ENCODE measurements around the gene CPB2. TPM values are rescaled to one million over a fixed set of nuclear protein-coding genes. Genes with fewer than 3 reads are reported as not detected.

CPB2 gene
- not detected in 2 replicates for total RNA-seq

GRCh38 chr13:46104868-46105267 is at the start of gene CPB2:
TSS of gene CPB2 (minus strand) at chr13:46105033. CDS start at chr13:46105009, 24 bp downstream.
- Mint-ChIP-seq H3K4me1 (peaks cover 9% of the 10 kb centered on the region), H3K27ac (no peak within 1 kb of the TSS), H3K27me3 (peaks cover 22% of the 10 kb centered on the region), H3K36me3 (ENCODE audit: low read depth) (no peaks in the 10 kb centered on the region), H3K4me3 (no peak within 1 kb of the TSS), H3K9me3 (no peaks in the 10 kb centered on the region)
- DNase-seq: peak; percentile 26
- intact Hi-C loops (cut with micrococcal nuclease): no loop called here

- no peak overlapping the region for H3K4me3 Mint-ChIP-seq
- peaks cover 36% of the 10 kb centered on the region for H3K4me1 Mint-ChIP-seq
- no peaks in the 10 kb centered on the region for H3K27me3 Mint-ChIP-seq
- peak overlapping the region; percentile 58 for H3K27ac Mint-ChIP-seq
- no peak for DNase-seq
- intact Hi-C loops (cut with micrococcal nuclease): no loop called here
- no peaks in the 10 kb centered on the region for H3K9me3 Mint-ChIP-seq
- peaks cover 83% of the 10 kb centered on the region for H3K36me3 Mint-ChIP-seq (ENCODE audit: low read depth)
Observed at GRCh38 chr13:46154136-46154801, 49.4 kb upstream of the CPB2 start.

- DNase-seq: no peak
- Mint-ChIP-seq H3K27me3 (no peaks in the 10 kb centered on the region), H3K4me1 (peaks cover 32% of the 10 kb centered on the region), H3K36me3 (ENCODE audit: low read depth) (peaks cover 78% of the 10 kb centered on the region), H3K9me3 (no peaks in the 10 kb centered on the region), H3K27ac (peak overlapping the region; percentile 84), H3K4me3 (no peak overlapping the region)
- intact Hi-C loops (cut with micrococcal nuclease): no loop called here
Observed at GRCh38 chr13:46152627-46153328, 47.9 kb upstream of the CPB2 start.

- no peaks in the 10 kb centered on the region for H3K9me3 Mint-ChIP-seq
- DNase-seq: no peak
- H3K4me1 Mint-ChIP-seq: peaks cover 32% of the 10 kb centered on the region
- peak overlapping the region; percentile 71 for H3K27ac Mint-ChIP-seq
- H3K27me3 Mint-ChIP-seq: no peaks in the 10 kb centered on the region
- intact Hi-C loops (cut with micrococcal nuclease): no loop called here
- H3K36me3 Mint-ChIP-seq (ENCODE audit: low read depth): peaks cover 82% of the 10 kb centered on the region
- H3K4me3 Mint-ChIP-seq: no peak overlapping the region
Observed at GRCh38 chr13:46150134-46150693, 45.4 kb upstream of the CPB2 start.

- Mint-ChIP-seq H3K27ac (peak overlapping the region; percentile 71), H3K4me1 (peaks cover 32% of the 10 kb centered on the region), H3K4me3 (no peak overlapping the region), H3K9me3 (no peaks in the 10 kb centered on the region), H3K36me3 (ENCODE audit: low read depth) (peaks cover 83% of the 10 kb centered on the region), H3K27me3 (no peaks in the 10 kb centered on the region)
- DNase-seq: no peak
- intact Hi-C loops (cut with micrococcal nuclease): loop anchor here (5.0 kb wide), 1 partner anchor 33 kb away; the partner anchor contains the start of gene LCP1
Observed at GRCh38 chr13:46149272-46150133, 44.7 kb upstream of the CPB2 start.

GRCh38 chr13:46146898-46147297 is 42.1 kb upstream of the CPB2 start:
- no peak overlapping the region for H3K27ac Mint-ChIP-seq
- H3K27me3 Mint-ChIP-seq: no peaks in the 10 kb centered on the region
- no peak for DNase-seq
- H3K36me3 Mint-ChIP-seq (ENCODE audit: low read depth): peaks cover 75% of the 10 kb centered on the region
- H3K4me3 Mint-ChIP-seq: no peak overlapping the region
- intact Hi-C loops (cut with micrococcal nuclease): loop anchor here (5.0 kb wide), 1 partner anchor 35 kb away; the partner anchor contains the start of gene LCP1
- no peaks in the 10 kb centered on the region for H3K9me3 Mint-ChIP-seq
- H3K4me1 Mint-ChIP-seq: peaks cover 17% of the 10 kb centered on the region

- no peak overlapping the region for H3K27ac Mint-ChIP-seq
- H3K4me1 Mint-ChIP-seq: peaks cover 16% of the 10 kb centered on the region
- DNase-seq: no peak
- peaks cover 74% of the 10 kb centered on the region for H3K36me3 Mint-ChIP-seq (ENCODE audit: low read depth)
- H3K9me3 Mint-ChIP-seq: no peaks in the 10 kb centered on the region
- H3K4me3 Mint-ChIP-seq: no peak overlapping the region
- intact Hi-C loops (cut with micrococcal nuclease): loop anchor here (5.0 kb wide), 1 partner anchor 36 kb away; the partner anchor contains the start of gene LCP1
- H3K27me3 Mint-ChIP-seq: no peaks in the 10 kb centered on the region
Observed at GRCh38 chr13:46145950-46146349, 41.1 kb upstream of the CPB2 start.

GRCh38 chr13:46145135-46145534 is 40.3 kb upstream of the CPB2 start:
- DNase-seq: no peak
- Mint-ChIP-seq H3K27me3 (no peaks in the 10 kb centered on the region), H3K4me3 (no peak overlapping the region), H3K36me3 (ENCODE audit: low read depth) (peaks cover 72% of the 10 kb centered on the region), H3K27ac (no peak overlapping the region), H3K4me1 (peaks cover 12% of the 10 kb centered on the region), H3K9me3 (no peaks in the 10 kb centered on the region)
- intact Hi-C loops (cut with micrococcal nuclease): loop anchor here (5.0 kb wide), 1 partner anchor 37 kb away; the partner anchor contains the start of gene LCP1

- Mint-ChIP-seq H3K9me3 (no peaks in the 10 kb centered on the region), H3K27me3 (no peaks in the 10 kb centered on the region), H3K4me1 (peaks cover 9% of the 10 kb centered on the region), H3K4me3 (no peak overlapping the region), H3K36me3 (ENCODE audit: low read depth) (peaks cover 71% of the 10 kb centered on the region), H3K27ac (peak overlapping the region; percentile 43)
- intact Hi-C loops (cut with micrococcal nuclease): no loop called here
- no peak for DNase-seq
Observed at GRCh38 chr13:46143184-46143701, 38.4 kb upstream of the CPB2 start.

- Mint-ChIP-seq H3K9me3 (no peaks in the 10 kb centered on the region), H3K27ac (no peak overlapping the region), H3K36me3 (ENCODE audit: low read depth) (peaks cover 71% of the 10 kb centered on the region), H3K27me3 (no peaks in the 10 kb centered on the region), H3K4me1 (peaks cover 10% of the 10 kb centered on the region), H3K4me3 (no peak overlapping the region)
- DNase-seq: no peak
- intact Hi-C loops (cut with micrococcal nuclease): no loop called here
Observed at GRCh38 chr13:46142776-46143175, 37.9 kb upstream of the CPB2 start.

- intact Hi-C loops (cut with micrococcal nuclease): no loop called here
- peaks cover 76% of the 10 kb centered on the region for H3K36me3 Mint-ChIP-seq (ENCODE audit: low read depth)
- H3K27me3 Mint-ChIP-seq: no peaks in the 10 kb centered on the region
- H3K4me1 Mint-ChIP-seq: peaks cover 20% of the 10 kb centered on the region
- H3K9me3 Mint-ChIP-seq: no peaks in the 10 kb centered on the region
- H3K27ac Mint-ChIP-seq: peak overlapping the region; percentile 68
- DNase-seq: no peak
- no peak overlapping the region for H3K4me3 Mint-ChIP-seq
Observed at GRCh38 chr13:46140044-46140443, 35.2 kb upstream of the CPB2 start.

GRCh38 chr13:46137627-46138317 is 32.9 kb upstream of the CPB2 start:
- Mint-ChIP-seq H3K9me3 (no peaks in the 10 kb centered on the region), H3K4me3 (no peak overlapping the region), H3K27me3 (no peaks in the 10 kb centered on the region), H3K27ac (peak overlapping the region; percentile 46), H3K36me3 (ENCODE audit: low read depth) (peaks cover 78% of the 10 kb centered on the region), H3K4me1 (peaks cover 22% of the 10 kb centered on the region)
- no peak for DNase-seq
- intact Hi-C loops (cut with micrococcal nuclease): no loop called here

- H3K9me3 Mint-ChIP-seq: no peaks in the 10 kb centered on the region
- peak overlapping the region; percentile 15 for H3K27ac Mint-ChIP-seq
- H3K27me3 Mint-ChIP-seq: no peaks in the 10 kb centered on the region
- no peak overlapping the region for H3K4me3 Mint-ChIP-seq
- H3K4me1 Mint-ChIP-seq: peaks cover 24% of the 10 kb centered on the region
- intact Hi-C loops (cut with micrococcal nuclease): no loop called here
- no peak for DNase-seq
- H3K36me3 Mint-ChIP-seq (ENCODE audit: low read depth): peaks cover 81% of the 10 kb centered on the region
Observed at GRCh38 chr13:46136688-46137087, 31.9 kb upstream of the CPB2 start.

Data from activated CD4-positive, alpha-beta T cell treated with anti-CD3 and anti-CD28 coated beads, Interleukin-2, amount 10 ng/mL, durations not matched to agents 24 days and 14 days (primary cell).